Measurements from ENCODE around the gene LRRC23.

Gene LRRC23

GRCh38 chr12:6961278-6961694 is 56.7 kb downstream of the LRRC23 start:
- DNase-seq, result no peak
- Histone ChIP-seq H3K36me3 (replicated peaks) (peaks cover 18% of the 10 kb centered on the region), H3K4me3 (ENCODE audit: low read depth, low read length) (peak overlapping the region; percentile 45), H3K27ac (peak overlapping the region; percentile 31), H3K27me3 (replicated peaks) (no peaks in the 10 kb centered on the region)
- in situ Hi-C loops (cut with HindIII; ENCODE audit: low pct_ligation_motif_present, low sequenced_read_pairs), result no loop called here
- TF ChIP-seq CTCF (IDR thresholded peaks at IDR 0.05; ENCODE audit: low read depth, low read length, missing control alignments), result no peak

GRCh38 chr12:6961695-6962284 is 57.2 kb downstream of the LRRC23 start:
- in situ Hi-C loops (cut with HindIII; ENCODE audit: low pct_ligation_motif_present, low sequenced_read_pairs), result no loop called here
- peak overlapping the region; percentile 45 for H3K4me3 ChIP-seq (ENCODE audit: low read depth, low read length)
- H3K27ac ChIP-seq, result peak overlapping the region; percentile 31
- peaks cover 23% of the 10 kb centered on the region for H3K36me3 ChIP-seq (replicated peaks)
- no peaks in the 10 kb centered on the region for H3K27me3 ChIP-seq (replicated peaks)
- peak; percentile 78 for TF ChIP-seq CTCF (IDR thresholded peaks at IDR 0.05; ENCODE audit: low read depth, low read length, missing control alignments)
- DNase-seq, result peak; percentile 74

GRCh38 chr12:6962285-6963015 is 57.8 kb downstream of the LRRC23 start:
- no peak for TF ChIP-seq CTCF (IDR thresholded peaks at IDR 0.05; ENCODE audit: low read depth, low read length, missing control alignments)
- peaks cover 29% of the 10 kb centered on the region for H3K36me3 ChIP-seq (replicated peaks)
- no peak overlapping the region for H3K4me3 ChIP-seq (ENCODE audit: low read depth, low read length)
- no peaks in the 10 kb centered on the region for H3K27me3 ChIP-seq (replicated peaks)
- H3K27ac ChIP-seq, result peak overlapping the region; percentile 31
- DNase-seq, result no peak
- in situ Hi-C loops (cut with HindIII; ENCODE audit: low pct_ligation_motif_present, low sequenced_read_pairs), result no loop called here

- Histone ChIP-seq H3K4me3 (ENCODE audit: low read depth, low read length) (no peak overlapping the region), H3K36me3 (replicated peaks) (peaks cover 36% of the 10 kb centered on the region), H3K27me3 (replicated peaks) (no peaks in the 10 kb centered on the region), H3K27ac (no peak overlapping the region)
- in situ Hi-C loops (cut with HindIII; ENCODE audit: low pct_ligation_motif_present, low sequenced_read_pairs), result no loop called here
- DNase-seq, result no peak
- TF ChIP-seq CTCF (IDR thresholded peaks at IDR 0.05; ENCODE audit: low read depth, low read length, missing control alignments), result no peak
Measured at GRCh38 chr12:6963016-6963731, 58.6 kb downstream of the LRRC23 start.

Measured in brain microvascular endothelial cell (primary cell).